GM19099 (cell line): ENCODE results near the gene BRCA2.
A peak's percentile ranks its signal among the peaks of the same experiment; 100 is the strongest.

Experiments
- POLR2A ChIP-seq: IDR thresholded peaks from 3 replicates; pipeline ENCODE4 v1.6.1; 2011; ENCODE audit warnings: low read depth; ENCODE audit not compliant: insufficient read length; ENCODE audit errors: extremely low read depth

Gene BRCA2, protein sequence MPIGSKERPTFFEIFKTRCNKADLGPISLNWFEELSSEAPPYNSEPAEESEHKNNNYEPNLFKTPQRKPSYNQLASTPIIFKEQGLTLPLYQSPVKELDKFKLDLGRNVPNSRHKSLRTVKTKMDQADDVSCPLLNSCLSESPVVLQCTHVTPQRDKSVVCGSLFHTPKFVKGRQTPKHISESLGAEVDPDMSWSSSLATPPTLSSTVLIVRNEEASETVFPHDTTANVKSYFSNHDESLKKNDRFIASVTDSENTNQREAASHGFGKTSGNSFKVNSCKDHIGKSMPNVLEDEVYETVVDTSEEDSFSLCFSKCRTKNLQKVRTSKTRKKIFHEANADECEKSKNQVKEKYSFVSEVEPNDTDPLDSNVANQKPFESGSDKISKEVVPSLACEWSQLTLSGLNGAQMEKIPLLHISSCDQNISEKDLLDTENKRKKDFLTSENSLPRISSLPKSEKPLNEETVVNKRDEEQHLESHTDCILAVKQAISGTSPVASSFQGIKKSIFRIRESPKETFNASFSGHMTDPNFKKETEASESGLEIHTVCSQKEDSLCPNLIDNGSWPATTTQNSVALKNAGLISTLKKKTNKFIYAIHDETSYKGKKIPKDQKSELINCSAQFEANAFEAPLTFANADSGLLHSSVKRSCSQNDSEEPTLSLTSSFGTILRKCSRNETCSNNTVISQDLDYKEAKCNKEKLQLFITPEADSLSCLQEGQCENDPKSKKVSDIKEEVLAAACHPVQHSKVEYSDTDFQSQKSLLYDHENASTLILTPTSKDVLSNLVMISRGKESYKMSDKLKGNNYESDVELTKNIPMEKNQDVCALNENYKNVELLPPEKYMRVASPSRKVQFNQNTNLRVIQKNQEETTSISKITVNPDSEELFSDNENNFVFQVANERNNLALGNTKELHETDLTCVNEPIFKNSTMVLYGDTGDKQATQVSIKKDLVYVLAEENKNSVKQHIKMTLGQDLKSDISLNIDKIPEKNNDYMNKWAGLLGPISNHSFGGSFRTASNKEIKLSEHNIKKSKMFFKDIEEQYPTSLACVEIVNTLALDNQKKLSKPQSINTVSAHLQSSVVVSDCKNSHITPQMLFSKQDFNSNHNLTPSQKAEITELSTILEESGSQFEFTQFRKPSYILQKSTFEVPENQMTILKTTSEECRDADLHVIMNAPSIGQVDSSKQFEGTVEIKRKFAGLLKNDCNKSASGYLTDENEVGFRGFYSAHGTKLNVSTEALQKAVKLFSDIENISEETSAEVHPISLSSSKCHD (N-terminal part only)

DNA sequence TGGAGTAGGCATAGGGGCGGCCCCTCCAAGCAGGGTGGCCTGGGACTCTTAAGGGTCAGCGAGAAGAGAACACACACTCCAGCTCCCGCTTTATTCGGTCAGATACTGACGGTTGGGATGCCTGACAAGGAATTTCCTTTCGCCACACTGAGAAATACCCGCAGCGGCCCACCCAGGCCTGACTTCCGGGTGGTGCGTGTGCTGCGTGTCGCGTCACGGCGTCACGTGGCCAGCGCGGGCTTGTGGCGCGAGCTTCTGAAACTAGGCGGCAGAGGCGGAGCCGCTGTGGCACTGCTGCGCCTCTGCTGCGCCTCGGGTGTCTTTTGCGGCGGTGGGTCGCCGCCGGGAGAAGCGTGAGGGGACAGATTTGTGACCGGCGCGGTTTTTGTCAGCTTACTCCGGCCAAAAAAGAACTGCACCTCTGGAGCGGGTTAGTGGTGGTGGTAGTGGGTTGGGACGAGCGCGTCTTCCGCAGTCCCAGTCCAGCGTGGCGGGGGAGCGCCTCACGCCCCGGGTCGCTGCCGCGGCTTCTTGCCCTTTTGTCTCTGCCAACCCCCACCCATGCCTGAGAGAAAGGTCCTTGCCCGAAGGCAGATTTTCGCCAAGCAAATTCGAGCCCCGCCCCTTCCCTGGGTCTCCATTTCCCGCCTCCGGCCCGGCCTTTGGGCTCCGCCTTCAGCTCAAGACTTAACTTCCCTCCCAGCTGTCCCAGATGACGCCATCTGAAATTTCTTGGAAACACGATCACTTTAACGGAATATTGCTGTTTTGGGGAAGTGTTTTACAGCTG lies at the start of gene BRCA2, which contains the start of gene ZAR1L:
TSS of gene BRCA2 (plus strand) at position 271 of the 790 bp plus-strand sequence. CDS start 953 bp downstream, outside the sequence.
TSS of gene ZAR1L (minus strand) at position 126 of the 790 bp plus-strand sequence. CDS start 3,438 bp downstream, outside the sequence.
- TF ChIP-seq POLR2A, result peak; percentile 98

GRCh38 chr13:32265726-32266125 lies 49.6 kb upstream of the BRCA2 start:
- TF ChIP-seq POLR2A, result no peak

- TF ChIP-seq POLR2A, result no peak
Observed at GRCh38 chr13:32266130-32266529, 49.2 kb upstream of the BRCA2 start.

DNA sequence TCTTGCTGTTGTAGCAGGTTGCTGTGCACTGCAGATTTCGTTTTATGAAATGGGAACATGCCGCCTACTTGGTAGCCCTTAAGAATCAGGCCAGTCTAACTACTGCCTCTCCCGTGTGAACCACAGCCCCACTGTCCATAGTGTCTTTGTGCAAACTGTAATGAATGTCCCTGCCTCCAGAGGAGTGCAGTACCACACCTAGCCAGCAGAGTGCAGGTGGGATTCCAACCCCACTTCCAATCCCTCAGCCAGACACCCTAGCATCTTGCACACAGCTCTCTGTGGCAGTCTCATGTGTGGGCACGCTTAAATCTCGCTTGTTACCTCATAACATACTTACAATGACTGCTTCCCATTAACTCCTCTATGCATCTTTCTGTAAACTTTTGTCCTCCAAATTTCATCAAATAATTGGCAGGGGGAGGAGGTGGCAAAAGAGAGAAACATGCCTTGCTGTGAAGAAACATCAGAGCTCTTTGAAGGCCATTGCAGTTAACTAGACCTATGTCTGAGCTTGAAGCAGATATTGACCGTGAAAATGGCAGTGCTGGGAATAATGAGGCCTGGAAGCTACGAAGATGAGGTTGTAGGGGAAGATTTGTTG lies 47.4 kb upstream of the BRCA2 start:
- TF ChIP-seq POLR2A, result no peak

DNA sequence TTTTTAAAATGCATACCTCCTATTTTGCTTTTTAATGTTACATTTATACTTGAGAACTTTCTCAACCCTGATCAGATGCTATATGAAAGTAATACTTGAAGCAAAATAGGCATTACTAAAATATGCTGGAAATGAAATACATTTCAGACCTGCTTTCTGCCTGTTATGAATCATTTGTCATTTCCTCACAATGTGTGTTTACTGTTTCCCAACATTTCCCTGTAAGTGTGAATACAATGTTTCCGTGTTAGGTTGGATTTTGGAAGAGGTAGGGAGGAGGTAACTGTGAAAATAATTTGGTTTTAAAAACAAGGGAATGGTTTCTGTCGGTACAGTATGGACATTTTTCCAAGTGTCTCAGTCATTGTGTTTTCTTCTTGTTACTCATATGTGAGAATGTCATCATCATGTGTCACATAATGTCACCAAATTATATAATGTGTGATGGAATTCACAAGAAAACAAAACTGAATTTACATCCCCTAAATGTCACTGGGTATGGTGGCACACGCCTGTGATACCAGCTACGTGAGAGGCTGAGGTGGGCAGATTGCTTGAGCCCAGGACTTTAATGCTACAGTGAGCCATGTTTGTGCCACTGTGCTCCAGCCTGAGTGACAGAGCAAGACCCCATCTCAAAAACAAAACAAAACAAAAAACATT lies 43.2 kb upstream of the BRCA2 start:
- no peak for TF ChIP-seq POLR2A

DNA sequence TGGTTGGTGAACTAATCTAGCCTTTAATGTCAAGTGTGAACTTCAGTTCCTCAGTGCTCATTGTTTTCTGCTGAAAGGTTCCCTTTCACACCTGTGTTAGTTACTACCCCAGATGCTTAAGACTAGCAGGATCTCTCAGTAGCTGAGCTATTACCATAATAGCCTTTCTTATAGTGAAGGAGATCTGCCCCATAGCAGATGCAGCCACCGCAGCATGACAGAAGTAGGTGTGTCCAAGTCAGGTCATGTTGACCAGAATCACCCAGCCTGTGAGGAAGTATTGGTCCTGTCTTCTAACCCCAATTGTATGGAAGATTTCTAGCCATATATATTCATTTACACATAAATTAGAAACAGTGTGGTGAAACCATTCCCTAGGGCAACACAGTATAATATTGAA lies 37.5 kb upstream of the BRCA2 start:
- no peak for TF ChIP-seq POLR2A

DNA sequence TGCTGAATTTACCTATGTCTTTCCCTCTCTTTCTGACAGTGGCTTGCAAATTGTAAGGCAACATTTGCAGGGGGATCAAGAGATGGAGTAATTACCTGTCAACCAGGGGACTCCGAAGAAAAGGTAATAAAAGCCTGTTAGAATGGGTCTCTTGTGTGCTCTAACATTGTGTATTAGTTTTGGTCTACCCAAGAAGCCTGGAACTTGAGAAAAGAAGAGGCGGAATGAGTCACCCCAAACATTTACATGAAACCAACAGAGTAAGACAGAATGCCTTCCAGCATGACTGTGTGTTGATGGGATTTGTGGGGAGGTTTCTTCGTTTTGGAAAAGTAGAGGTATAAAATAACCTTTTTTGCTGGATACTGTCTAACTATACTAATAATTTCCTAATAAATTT lies 36.9 kb upstream of the BRCA2 start:
- TF ChIP-seq POLR2A, result no peak

- no peak for TF ChIP-seq POLR2A
Observed at GRCh38 chr13:32281096-32281495, 34.2 kb upstream of the BRCA2 start.

- TF ChIP-seq POLR2A, result no peak
Observed at GRCh38 chr13:32282096-32282711, 33.1 kb upstream of the BRCA2 start.

- no peak for TF ChIP-seq POLR2A
Observed at GRCh38 chr13:32284927-32285632, 30.2 kb upstream of the BRCA2 start.

GRCh38 chr13:32285633-32285965 lies 29.7 kb upstream of the BRCA2 start:
- no peak for TF ChIP-seq POLR2A

- no peak for TF ChIP-seq POLR2A
Observed at GRCh38 chr13:32297206-32297605, 18.1 kb upstream of the BRCA2 start.
